ENCODE results near the gene NCKAP5.
A peak's percentile ranks its signal among the peaks of the same experiment; 100 is the strongest.
"Not testable (repeated sequence)": the region's sequence is repeated elsewhere in the genome, so short reads cannot be mapped to it uniquely, and the experiment has no call there.

The NCKAP5 gene

DNA sequence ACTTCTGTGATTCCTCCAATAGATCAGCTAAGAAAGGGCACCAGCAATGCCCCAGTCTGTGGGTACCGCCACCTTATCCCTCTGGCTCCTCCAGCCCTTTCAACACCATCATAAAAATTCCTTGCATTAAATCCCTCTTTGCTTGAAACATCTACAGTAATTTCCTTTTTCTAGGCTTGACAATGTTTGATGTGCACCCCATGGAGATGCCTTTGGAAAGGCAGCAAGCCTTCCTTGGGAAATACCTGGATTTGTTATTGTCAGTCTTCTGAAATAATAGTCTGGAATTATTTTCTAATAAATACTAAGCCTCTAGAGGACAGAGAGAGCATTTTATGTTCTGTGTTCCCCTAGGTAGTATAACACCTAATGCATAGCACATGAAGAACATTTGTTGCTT is 46.1 kb downstream of the NCKAP5 start:
- DNase-seq (ENCODE audit: low spot score), result no peak

DNA sequence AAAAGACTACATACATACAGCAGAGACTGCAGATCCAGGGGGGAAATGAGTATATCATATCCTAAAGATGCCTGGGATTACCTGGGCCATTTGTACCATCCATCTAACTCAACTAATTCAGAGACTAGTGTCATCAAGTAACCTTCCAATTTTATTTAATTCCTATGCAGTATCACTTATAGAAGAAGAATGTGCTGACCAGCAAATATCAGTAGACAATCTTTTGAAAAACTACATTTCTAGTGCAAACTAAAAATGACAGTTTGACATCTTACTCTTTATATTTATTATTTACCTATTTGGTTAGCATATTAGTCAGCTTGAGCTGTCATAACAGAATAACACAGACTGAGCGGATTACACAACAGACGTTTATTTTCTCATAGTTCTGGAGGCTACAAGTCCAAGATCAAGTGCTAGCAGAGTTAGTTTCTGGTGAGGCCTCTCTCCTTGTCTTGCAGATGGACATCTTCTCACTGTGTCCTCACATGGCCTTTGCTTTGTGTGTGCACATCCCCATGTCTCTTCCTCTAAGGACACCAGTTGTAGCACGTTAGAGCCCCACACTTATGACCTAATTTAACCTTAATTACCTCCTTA is 47.0 kb downstream of the NCKAP5 start:
- no peak for DNase-seq (ENCODE audit: low spot score)

DNA sequence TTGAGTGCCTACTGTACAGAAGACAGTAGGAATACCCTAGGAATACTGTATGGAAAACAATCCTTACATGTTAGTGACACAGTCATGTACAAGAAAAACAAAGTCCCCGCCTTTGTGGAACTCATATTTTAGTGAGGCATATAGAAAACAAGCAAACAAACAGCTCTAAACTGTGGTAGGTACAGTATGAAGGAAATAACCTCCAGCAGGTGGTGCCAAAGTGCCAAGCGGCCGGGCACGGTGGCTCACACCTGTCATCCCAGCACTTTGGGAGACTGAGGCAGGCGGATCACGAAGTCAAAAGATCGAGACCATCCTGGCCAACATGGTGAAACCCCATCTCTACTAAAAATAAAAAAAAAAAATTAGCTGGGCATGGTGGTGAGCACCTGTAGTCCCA is 48.6 kb downstream of the NCKAP5 start:
- not testable (repeated sequence) for DNase-seq (ENCODE audit: low spot score)

DNA sequence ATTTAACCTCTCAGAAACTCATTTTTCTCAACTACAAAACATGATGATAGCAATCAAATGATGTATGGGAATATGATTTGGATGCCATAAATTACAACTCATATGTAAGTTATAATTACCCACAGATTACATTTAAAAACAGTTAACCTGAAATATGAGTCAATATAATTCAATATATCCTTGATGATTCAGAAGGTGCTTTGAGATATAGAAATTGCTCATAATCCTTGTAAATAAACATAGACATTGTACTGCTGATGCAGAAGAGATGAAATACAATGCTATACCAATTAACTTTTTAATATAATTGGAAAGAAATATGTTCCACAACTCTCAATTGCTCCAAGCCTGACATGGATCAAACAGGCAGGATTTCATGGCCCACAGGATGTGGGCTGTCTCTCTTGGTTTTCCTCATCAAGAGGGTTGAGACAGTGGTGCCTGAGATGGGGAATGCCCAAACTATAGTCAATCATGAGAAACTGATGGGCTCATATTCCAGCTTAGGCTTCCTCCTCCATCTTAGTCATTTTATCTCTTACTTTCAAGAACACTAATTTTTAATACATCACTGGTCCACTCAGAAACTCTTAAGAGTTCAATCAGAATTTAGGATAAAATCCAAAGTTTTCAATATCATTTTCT is 49.4 kb downstream of the NCKAP5 start:
- DNase-seq (ENCODE audit: low spot score), result no peak

DNA sequence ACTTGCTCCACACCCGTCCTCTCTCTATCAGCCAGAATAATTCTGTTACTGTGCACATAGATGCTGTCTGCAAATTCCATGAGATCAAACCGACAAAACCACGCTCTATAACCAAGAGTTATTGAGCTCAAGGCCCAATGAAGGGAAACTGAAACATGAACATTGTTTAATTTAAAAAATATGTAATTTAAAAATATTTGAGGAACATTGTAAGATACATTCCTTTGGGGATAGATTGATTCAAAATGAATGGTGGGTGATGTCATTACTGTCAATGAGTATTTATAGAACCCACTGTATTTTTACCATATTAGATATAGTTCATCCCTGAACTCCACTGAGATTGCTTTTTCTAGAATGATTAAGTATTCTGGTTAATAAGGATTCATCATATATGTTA is 50.4 kb downstream of the NCKAP5 start:
- no peak for DNase-seq (ENCODE audit: low spot score)

DNA sequence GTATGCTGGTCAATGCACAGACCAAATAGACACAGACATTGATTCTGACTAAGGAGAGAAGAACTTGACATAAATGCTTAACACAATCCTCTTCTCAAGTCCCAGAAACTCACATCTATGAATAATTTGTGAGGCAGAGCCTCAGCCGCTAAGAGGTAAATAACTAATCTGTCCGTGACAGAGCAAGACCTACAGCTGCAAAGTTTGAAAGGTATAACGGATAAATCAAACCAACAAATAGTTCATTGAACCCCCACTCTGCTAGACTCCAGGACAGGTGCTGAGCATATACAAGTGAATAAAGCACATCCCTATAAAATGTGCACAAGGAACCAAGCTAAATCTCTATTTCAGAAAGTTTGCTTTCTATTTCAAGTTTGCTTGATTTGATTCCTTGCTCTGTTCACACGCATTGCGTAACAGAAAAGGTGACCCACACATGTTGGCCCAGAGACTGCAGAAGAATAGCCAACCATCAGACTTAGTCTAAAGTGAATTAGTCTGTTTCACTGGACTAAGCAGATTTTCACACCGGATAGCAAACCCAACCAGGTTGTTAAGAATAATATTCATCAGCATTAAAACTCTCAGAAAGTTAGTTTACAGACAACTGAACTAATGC is 51.7 kb downstream of the NCKAP5 start:
- no peak for DNase-seq (ENCODE audit: low spot score)

DNA sequence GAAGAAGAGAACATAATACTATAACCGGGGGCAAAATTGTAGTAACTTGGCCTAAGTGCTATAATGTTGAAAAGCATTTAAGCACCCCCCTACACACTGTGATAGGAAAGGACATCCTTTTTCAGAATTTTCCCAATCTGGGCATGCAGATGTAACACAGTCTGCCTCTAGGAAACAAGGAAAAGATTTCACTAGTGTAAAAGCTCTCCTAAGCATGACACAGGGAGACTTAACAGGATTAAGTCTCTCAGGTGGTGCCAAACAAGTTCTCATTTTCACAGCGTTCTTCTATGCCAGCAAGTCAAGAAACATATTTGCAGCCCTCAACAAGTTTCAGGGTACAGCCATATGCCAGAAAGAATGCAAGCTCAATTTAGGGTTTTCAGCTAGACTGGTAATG is 53.0 kb downstream of the NCKAP5 start:
- no peak for DNase-seq (ENCODE audit: low spot score)

DNA sequence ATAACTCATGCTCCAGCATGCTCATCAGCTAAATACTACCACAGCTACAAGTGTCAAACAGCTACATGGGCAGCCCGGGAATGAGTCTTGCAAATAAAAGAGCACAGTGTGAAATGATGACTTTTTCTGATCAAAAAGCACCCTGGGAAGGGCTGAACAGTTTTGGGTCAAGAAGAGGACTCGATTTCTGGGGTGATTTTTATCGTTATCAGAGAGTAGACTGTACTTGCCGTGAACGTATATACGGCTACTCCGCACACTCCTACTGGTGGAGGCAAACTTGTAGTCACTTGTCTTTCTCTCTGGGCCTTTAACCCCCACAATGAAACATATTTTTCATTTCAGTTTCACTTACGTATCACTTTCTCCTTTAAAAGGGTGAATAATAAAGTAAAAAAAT is 54.4 kb downstream of the NCKAP5 start:
- no peak for DNase-seq (ENCODE audit: low spot score)

DNA sequence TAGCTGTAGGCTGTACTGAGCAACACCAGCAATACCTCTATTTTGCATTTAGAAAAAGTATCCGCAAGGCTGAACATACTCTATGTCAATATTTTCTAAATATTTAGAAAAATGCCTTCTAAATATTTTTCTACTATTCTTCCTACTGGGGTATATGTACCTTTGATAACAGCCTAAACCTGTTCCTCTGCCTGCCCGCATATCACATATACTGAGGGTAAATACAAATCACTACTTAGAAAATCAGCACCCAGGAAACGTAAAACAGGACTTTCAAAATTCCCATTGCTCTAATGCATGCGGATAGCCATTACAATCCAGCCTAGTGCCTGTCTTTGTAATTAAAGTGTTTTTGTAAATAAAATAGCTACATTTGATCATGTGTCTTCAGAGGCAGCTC is 56.1 kb downstream of the NCKAP5 start:
- DNase-seq (ENCODE audit: low spot score), result no peak

DNA sequence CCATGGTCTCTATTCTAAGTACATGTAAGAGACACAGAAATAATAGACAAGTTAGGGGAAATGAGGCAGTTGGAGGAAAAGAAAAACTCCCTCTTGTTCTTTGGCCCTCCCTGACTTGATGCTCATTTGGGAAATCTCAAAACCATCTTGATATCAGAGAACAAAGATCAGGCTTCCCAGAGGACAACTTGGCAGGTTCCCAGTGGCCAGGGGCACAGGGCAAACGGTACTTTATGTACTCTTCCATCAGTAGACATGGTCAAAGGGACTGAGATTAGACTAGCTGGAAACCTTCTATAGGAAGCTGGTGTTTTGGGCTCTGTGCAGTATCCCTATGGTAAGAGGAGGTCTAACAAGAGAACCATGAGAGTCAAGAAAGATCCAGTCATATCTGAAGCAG is 56.6 kb downstream of the NCKAP5 start:
- no peak for DNase-seq (ENCODE audit: low spot score)

DNA sequence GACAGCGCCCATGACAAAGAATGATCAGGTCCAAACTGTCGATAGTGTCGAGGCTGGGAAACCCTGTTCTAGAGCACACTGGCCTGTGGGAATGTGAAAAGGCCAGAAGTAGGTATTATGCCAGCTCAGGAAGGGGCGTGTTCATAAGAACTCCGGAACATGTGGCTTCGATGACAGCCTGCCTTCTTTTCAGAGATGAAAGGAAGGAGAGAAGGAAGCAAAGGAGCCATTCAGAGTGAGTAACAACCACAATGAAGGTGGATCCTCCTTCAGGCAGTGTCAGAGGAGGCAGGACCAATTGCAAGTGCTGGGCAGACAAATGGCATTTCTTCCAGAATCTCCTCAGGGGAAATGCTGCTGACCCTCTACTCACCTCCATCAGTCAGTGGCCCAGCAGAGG is 58.5 kb downstream of the NCKAP5 start:
- no peak for DNase-seq (ENCODE audit: low spot score)

DNA sequence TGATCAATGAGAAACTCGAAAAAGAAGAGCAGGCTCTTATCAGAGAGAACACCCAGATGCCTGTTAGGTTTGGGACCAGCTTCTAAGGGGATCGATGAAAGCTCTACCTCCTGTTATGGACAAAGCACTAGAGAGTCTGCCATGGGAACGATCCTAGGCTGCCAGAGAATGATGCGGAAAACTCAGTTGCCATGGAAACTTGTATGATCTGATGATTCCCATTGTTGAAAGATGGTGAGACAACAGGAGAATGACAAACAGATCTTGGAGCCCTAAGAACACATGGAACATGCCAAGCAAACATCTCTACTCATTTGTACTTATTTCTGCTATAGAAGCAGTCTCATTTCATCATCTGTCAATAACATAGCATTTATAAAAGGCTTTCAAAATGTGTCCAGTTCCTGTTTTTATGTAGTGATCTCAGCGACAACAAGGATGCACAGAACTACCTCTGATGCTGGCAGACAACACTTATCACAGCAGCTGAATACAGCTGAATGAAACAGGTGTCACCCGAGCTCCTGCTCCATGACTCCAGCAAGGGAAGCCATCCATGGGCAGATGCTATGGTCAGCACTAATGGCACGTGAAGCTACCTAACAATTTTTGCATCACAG is 59.6 kb downstream of the NCKAP5 start:
- no peak for DNase-seq (ENCODE audit: low spot score)

DNA sequence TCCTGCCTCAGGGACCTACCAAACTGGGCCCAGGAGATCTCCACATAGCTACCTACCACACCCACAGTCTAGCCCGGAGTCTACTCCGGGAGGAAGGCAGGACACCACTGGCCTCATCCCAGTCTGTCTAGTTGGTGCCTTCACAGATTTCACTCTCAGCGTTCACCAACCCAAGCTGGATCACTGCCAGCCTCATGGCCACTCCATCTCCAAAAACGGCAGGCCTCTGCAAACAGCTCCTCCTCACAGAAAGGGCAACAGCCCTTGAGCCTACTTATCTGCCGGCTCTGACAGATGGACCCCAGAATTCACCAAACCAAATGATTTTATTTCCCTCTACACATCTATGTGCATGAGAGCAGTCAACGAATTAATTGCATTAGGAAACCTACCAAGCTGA is 61.3 kb downstream of the NCKAP5 start:
- no peak for DNase-seq (ENCODE audit: low spot score)

DNA sequence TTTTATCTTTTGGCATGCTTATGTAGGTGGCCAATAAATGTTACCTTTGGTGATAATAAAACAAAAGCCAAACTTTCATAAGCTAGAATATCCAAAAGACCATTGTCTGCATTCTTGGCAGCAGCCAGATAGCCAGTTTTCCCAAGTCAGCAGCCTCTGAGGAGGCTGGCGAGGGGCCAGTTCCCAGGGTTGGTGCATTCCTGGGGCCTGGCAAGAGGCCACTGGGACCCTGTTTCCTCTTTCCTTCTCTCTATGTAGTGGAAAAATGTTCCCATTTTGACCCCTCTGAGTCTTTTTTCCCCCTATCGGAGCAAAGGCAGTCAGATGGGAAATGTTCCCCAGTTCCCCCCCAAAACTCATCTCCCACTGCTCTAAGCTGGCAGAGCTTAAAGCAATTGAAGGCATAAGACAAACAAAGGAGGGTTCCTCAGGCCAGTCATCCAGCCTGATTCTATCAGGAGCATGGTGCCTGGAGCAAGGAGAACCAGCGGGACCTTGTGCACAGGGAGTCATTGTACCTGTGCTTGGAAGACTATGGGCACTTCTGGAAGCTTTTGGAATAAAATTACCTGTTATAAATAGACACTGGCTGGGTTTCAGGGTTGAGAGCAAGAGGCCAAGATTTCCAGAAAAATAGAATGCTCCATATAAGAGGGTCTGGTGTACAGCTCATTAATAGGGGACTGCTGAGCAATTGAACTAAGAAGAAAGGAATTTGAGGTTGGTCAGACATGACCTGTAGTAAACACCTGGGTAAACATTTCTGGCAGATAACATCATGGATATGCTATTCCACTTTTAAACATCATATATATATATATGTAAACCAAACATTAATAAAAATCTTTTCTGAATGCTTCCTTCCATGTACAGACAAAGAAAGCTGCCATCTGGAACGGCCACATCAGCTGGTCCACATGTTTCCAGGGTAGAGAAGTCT is 63.4 kb downstream of the NCKAP5 start:
- peak; percentile 57 for DNase-seq (ENCODE audit: low spot score)

DNA sequence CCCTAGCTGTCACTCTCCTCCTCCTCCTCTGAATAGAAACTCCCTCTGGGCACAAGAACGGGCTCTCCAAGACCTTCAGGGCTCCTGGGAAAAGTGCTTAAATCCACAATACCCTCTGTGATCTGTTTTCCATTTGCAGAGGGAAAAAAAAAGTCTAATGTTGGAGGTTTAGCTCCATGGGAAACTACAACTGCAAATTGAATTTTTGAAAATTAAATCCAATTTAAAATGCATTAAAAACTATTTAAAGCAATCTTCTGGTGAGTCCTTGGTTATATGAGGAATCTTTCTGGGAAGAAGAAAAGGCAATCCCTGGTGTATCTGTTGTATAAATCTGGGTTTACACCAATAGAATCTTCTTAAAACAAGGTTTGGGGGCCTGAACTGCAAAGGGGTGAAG is 64.3 kb downstream of the NCKAP5 start:
- DNase-seq (ENCODE audit: low spot score), result no peak

DNA sequence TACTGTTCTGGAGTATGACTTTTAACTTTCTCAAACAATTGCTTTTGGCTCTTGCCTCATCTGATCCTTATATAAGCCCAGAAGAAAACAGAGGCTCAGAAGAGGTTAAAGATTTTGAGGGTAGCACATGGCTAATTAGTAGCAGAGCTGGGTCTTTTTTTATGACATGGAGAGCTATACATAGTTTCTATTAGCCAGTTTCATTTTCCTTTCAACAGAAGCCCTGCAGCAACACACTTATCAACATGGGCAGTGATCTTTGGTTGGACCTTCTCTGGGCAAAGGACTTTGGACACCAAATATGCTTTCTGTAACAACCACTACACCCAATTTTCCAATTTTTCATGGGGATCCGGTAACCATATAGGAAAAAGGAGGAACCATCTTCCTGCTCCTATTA is 64.9 kb downstream of the NCKAP5 start:
- DNase-seq (ENCODE audit: low spot score), result no peak

DNA sequence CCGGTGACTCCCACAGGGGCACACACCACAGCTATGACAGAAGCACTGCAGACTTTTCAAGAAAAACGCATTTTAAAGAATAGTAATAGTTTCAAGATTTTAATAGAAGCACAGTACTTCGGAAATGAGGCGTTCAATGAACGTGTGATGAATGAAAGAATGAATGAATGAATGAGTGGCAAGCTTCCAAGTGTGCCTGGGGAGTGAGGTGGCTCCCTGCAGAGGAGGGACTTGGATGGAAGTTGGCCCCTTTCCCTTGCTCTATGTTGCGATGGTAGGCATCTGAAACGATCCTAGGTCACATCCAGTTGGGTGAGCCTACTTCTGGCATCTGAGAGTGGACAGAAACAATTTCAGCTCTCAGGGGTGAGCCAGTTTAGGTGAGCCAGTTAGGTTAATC is 65.6 kb downstream of the NCKAP5 start:
- DNase-seq (ENCODE audit: low spot score), result no peak

DNA sequence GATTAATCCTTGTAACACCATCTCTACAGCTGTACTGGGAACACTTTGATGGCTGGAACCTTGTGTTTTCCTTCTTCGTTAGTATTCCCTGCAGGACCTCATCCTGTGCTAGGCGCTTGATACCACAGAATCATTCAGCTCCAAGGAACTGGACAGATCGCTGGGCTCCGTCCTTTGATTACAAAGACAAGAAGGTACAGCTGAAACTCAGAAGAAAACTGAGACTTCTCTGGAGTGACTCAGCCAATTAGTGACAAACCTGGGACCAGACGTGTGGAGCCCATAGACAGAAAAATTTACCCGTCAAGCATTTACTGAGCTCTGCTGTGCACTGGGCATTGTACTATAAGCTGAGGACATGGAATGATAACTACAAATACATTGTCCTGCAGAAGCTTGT is 67.3 kb downstream of the NCKAP5 start:
- peak; percentile 34 for DNase-seq (ENCODE audit: low spot score)

DNA sequence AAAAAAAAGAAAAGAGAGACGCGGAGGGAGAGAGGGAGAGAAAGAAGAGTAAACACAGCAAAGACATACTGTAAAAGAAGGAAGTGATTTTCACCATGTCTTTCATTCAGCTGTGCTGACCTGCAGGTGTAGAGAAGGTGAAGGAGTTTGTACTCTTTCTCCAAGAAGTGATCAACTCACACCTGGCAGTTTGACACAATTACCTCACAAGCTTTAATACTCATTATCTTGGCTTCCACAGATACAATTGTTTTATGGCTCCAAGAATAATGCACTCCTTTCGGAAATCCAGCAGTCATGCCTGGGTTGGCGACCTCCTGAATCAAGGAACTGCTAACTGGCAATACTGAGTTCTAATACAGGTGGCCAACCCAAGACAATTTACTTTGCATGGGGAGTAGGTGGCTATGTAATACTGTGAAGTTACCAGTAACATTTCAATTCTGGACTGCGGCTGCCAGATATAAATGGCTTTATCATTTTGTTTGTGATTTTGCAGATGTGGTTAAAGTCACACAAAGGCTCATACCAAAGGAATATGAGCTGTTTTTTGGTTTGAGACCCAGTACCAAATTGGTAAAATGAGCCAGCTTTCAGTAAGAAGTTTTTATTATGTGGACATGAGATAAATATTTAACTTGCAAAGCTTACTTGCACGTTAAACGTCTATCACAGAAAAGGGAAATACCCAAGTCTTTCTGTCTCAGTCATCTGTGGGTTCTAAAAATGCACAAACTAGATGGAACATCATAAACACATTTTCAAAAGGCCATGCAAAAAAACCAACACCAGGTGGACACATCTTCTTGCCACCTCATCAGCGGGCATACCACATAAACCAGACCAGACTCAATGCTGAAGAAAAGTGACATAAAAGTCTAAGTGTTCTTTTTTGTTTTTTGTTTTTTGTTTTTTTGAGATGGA is 69.3 kb downstream of the NCKAP5 start:
- no peak for DNase-seq (ENCODE audit: low spot score)

DNA sequence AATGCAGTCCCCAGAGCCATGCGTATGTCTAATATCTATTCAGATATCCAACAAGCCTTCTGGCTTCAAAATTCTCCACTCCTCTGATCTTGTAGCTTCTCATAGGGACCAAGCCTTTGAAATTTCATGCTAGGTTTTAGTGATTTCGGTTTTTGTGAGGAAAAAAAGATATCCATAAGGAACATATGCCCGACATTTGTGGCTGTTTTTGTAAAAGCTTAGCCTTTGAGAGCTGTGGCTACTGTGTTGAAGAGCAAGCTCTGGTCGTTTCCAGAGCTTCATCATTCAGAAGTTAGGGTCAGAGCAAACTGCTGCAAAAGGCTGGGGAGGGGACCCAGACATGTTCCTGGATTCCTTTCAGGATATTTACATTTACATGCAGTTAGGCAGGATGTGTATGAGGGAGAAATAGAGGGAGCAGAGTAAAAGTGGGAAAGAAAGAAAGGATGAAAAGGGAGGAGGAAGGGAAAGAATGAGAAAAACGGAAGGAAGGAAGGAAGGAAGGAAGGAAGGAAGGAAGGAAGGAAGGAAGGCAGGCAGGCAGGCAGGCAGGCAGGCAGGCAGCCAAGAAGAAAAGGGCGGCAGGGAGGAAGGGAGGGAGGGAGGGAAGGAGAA is 70.2 kb downstream of the NCKAP5 start:
- DNase-seq (ENCODE audit: low spot score), result no peak
